Measurements from ENCODE around the gene SEC14L3.

- TF ChIP-seq CTCF (IDR thresholded peaks at IDR 0.05) (no peak), EZH2 (IDR thresholded peaks at IDR 0.05; ENCODE audit: borderline replicate concordance, insufficient read depth, low read depth, low read length, poor library complexity, severe bottlenecking) (no peak)
Observed at GRCh38 chr22:30427871-30428270, 43.9 kb downstream of the SEC14L3 start.
